ENCODE data around the gene SMAP1. TPM values are rescaled to one million over a fixed set of nuclear protein-coding genes. Genes with fewer than 3 reads are reported as not detected.

Gene SMAP1
- total and polyA plus RNA-seq, 8 donors = 26.2 to 30.6 (median 26.9) TPM

DNA sequence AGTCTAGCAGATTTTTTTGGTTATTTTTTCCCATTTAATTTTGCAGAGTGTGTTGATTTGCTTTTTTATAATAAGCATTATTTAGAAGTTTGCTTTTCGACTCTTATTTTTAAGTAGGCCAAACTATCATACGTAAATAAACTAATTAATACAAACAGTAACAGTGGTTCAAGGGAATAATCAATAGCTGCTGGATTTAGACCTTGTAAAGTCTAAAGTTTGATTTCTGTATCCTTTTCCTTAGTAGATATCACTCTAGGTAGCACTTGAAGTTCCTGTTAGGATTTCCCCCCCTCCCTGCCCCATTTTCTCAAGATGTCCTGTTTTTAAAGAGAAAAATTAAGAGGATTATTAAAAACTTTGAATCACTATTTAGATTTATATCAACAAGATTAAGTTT lies 153.1 kb downstream of the SMAP1 start:
- TF ChIP-seq, protein P1, sequence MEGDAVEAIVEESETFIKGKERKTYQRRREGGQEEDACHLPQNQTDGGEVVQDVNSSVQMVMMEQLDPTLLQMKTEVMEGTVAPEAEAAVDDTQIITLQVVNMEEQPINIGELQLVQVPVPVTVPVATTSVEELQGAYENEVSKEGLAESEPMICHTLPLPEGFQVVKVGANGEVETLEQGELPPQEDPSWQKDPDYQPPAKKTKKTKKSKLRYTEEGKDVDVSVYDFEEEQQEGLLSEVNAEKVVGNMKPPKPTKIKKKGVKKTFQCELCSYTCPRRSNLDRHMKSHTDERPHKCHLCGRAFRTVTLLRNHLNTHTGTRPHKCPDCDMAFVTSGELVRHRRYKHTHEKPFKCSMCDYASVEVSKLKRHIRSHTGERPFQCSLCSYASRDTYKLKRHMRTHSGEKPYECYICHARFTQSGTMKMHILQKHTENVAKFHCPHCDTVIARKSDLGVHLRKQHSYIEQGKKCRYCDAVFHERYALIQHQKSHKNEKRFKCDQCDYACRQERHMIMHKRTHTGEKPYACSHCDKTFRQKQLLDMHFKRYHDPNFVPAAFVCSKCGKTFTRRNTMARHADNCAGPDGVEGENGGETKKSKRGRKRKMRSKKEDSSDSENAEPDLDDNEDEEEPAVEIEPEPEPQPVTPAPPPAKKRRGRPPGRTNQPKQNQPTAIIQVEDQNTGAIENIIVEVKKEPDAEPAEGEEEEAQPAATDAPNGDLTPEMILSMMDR (IDR thresholded peaks at IDR 0.05) = no peak
- Histone ChIP-seq H3K9me3 (peaks cover 0 to 13% of the 10 kb centered on the region in 2 donors), H3K27me3 (no peaks in the 10 kb centered on the region), H3K4me1 (no peaks in the 10 kb centered on the region), H3K4me3 (no peak overlapping the region), H3K27ac (no peak overlapping the region), H3K36me3 (no peaks in the 10 kb centered on the region)
- ATAC-seq = no peak
- no peak for DNase-seq
- intact Hi-C loops (cut with DNase I) = no loop called here

DNA sequence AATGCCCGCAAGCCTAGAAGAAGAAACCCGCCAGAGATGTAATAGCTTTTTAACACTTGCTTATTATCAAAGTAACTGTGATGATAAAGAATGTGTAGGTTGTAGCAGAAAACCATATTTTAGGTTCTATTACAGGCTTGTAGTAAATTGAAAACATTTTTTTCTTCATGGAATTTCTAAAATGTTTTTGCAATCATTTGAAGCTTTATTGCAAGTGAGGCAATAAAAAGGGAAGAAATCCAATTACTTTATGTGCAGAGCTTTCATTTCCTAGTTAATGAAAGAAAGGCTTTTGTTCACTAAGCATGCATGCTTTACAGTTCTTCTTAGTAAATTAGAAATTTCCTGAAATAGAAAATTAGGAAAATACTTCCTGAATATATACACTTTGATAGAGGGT lies 154.1 kb downstream of the SMAP1 start:
- H3K36me3 ChIP-seq = no peaks in the 10 kb centered on the region

DNA sequence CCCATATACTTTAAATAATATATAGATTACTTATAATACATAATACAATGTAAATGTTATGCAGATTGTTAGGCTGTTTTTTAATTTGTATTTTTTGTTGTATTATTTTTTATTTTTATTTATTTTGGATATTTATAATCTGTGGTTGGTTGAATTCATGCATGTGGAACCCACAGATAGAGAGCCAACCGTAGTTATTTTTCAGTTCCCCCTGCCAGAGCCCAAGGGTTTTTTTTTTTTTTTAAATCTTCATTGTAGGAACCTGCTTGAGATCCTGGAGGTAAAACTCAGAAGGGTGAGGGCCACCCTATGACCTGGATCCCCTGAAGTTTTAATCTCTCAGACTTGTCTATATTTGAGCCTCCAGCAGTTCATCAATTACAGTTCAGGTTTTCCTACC lies 156.0 kb downstream of the SMAP1 start:
- Histone ChIP-seq H3K4me1 (no peaks in the 10 kb centered on the region), H3K36me3 (no peaks in the 10 kb centered on the region), H3K4me3 (no peak overlapping the region), H3K9me3 (peaks cover 0 to 13% of the 10 kb centered on the region in 2 donors), H3K27ac (no peak overlapping the region), H3K27me3 (no peaks in the 10 kb centered on the region)
- TF ChIP-seq, protein P1 (IDR thresholded peaks at IDR 0.05) = no peak
- no peak for DNase-seq
- no peak for ATAC-seq
- intact Hi-C loops (cut with DNase I) = no loop called here

More for the DNA sequence above, 154.1 kb downstream of the SMAP1 start:
- intact Hi-C loops (cut with DNase I) = no loop called here
- ATAC-seq = no peak
- no peaks in the 10 kb centered on the region for H3K27me3 ChIP-seq
- TF ChIP-seq, protein P1 (IDR thresholded peaks at IDR 0.05) = no peak
- no peak overlapping the region for H3K4me3 ChIP-seq
- H3K4me1 ChIP-seq = no peaks in the 10 kb centered on the region
- no peak for DNase-seq
- H3K27ac ChIP-seq = no peak overlapping the region
- peaks cover 0 to 13% of the 10 kb centered on the region in 2 donors for H3K9me3 ChIP-seq

DNA sequence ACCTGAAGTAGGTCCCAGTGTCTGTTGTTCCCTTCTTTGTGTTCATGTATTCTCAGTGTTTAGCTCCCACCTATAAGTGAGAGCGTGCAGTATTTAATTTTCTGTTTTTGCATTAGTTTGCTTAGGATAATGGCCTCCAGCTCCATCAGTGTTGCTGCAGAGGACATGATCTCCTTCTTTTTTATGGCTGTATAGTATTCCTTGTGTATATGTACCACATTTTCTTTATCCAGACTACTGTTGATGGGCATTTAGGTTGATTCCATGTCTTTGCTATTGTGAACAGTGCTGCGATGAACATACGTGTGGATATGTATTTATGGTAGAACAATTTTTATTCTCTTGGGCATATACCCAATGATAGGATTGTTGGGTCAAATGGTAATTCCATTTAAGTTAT lies 163.7 kb downstream of the SMAP1 start:
- no peaks in the 10 kb centered on the region for H3K36me3 ChIP-seq
- H3K27ac ChIP-seq = no peak overlapping the region
- no peaks in the 10 kb centered on the region for H3K4me1 ChIP-seq
- no peak for DNase-seq
- no peaks in the 10 kb centered on the region for H3K27me3 ChIP-seq
- no peak overlapping the region for H3K4me3 ChIP-seq
- ATAC-seq = no peak
- intact Hi-C loops (cut with DNase I) = no loop called here
- TF ChIP-seq, protein P1 (IDR thresholded peaks at IDR 0.05) = no peak
- peaks cover 0 to 4% of the 10 kb centered on the region in 2 donors for H3K9me3 ChIP-seq

DNA sequence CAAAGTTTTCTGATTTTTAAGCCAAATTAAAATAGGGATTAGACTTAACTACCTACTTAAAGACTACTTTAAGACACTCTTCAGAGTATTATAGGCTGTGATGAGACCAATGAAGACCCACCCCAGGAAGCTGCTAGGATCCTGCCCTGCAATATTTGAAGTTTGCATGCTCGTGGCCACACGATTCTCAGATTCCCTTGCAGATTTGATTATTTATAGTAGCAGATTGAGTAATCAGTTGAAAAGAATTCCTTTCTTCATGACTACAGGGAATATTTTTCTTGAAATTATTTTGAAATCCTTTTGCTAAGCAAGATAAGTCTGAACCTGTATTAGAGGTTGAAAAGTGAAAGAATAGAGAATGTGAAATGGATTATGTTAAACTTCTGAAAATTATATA lies 166.8 kb downstream of the SMAP1 start:
- no peak for ATAC-seq
- intact Hi-C loops (cut with DNase I) = no loop called here

More for the DNA sequence above, 166.8 kb downstream of the SMAP1 start:
- DNase-seq = no peak
- H3K36me3 ChIP-seq = no peaks in the 10 kb centered on the region
- no peak overlapping the region for H3K27ac ChIP-seq
- no peaks in the 10 kb centered on the region for H3K4me1 ChIP-seq
- no peak overlapping the region for H3K4me3 ChIP-seq
- TF ChIP-seq, protein P1 (IDR thresholded peaks at IDR 0.05) = no peak
- no peaks in the 10 kb centered on the region for H3K27me3 ChIP-seq
- H3K9me3 ChIP-seq = peaks cover 0 to 4% of the 10 kb centered on the region in 2 donors

Data from left lung (tissue), 10 donors.